GM19324 (cell line): Measurements from ENCODE around the gene ARHGEF40.

Source experiments
- ATAC-seq: cut with Tn5 transposase; IDR thresholded peaks from one replicate; pipeline ENCODE4 v1.9.1; 2021; ENCODE audit warnings: mild to moderate bottlenecking, moderate library complexity; ENCODE audit not compliant: unreplicated experiment, low FRiP score

Gene ARHGEF40

GRCh38 chr14:21070083-21070609 lies at the start of gene ARHGEF40:
Gene ARHGEF40, plus strand, starts transcription at chr14:21070304. Its CDS starts 93 bp downstream, at chr14:21070397.
- ATAC-seq, result peak; percentile 33

GRCh38 chr14:21020977-21021545 lies 49.0 kb upstream of the ARHGEF40 start:
- ATAC-seq, result no peak

- no peak for ATAC-seq
Observed at GRCh38 chr14:21022686-21023085, 47.4 kb upstream of the ARHGEF40 start.

- ATAC-seq, result no peak
Observed at GRCh38 chr14:21023174-21023573, 46.9 kb upstream of the ARHGEF40 start.

GRCh38 chr14:21023817-21024584 lies 46.1 kb upstream of the ARHGEF40 start:
- ATAC-seq, result no peak

GRCh38 chr14:21024585-21025370 lies 45.3 kb upstream of the ARHGEF40 start, which contains the start of gene NDRG2:
Gene NDRG2, minus strand, starts transcription at chr14:21025061. Its CDS starts 1,746 bp downstream, at chr14:21023315.
- ATAC-seq, result no peak

GRCh38 chr14:21025371-21026273 lies 44.5 kb upstream of the ARHGEF40 start:
- no peak for ATAC-seq

GRCh38 chr14:21026274-21026987 lies 43.7 kb upstream of the ARHGEF40 start:
- no peak for ATAC-seq

- no peak for ATAC-seq
Observed at GRCh38 chr14:21026988-21027315, 43.2 kb upstream of the ARHGEF40 start.

GRCh38 chr14:21029917-21030316 lies 40.2 kb upstream of the ARHGEF40 start, which contains the start of gene TPPP2:
Gene TPPP2, plus strand, starts transcription at chr14:21030217. Its CDS starts 365 bp downstream, at chr14:21030582.
- no peak for ATAC-seq

GRCh38 chr14:21030531-21030930 lies 39.6 kb upstream of the ARHGEF40 start:
- ATAC-seq, result no peak

GRCh38 chr14:21032326-21033132 lies 37.6 kb upstream of the ARHGEF40 start:
- ATAC-seq, result no peak

- no peak for ATAC-seq
Observed at GRCh38 chr14:21033133-21033698, 36.9 kb upstream of the ARHGEF40 start.

- ATAC-seq, result no peak
Observed at GRCh38 chr14:21034707-21035106, 35.4 kb upstream of the ARHGEF40 start, which contains the start of gene RNASE13. Gene RNASE13, minus strand, starts transcription at chr14:21034807. Its CDS starts 519 bp downstream, at chr14:21034288.

- no peak for ATAC-seq
Observed at GRCh38 chr14:21036751-21037150, 33.4 kb upstream of the ARHGEF40 start.

GRCh38 chr14:21037156-21037555 lies 32.9 kb upstream of the ARHGEF40 start:
- no peak for ATAC-seq

GRCh38 chr14:21038441-21039422 lies 31.4 kb upstream of the ARHGEF40 start:
- no peak for ATAC-seq
